AG09319 (cell line): Measurements from ENCODE around the gene PAXX.

Source experiments
- DNase-seq: peaks from one replicate; pipeline ENCODE4 v3.0.0-alpha.2; 2010; ENCODE audit warnings: low read depth; ENCODE audit errors: extremely low read depth
- TF ChIP-seq, protein P1 (sequence below): IDR thresholded peaks from 2 replicates; pipeline ENCODE4 v1.5.1; 2011; ENCODE audit warnings: low read depth, mild to moderate bottlenecking, inconsistent platforms, low read length, moderate library complexity

Gene PAXX

DNA sequence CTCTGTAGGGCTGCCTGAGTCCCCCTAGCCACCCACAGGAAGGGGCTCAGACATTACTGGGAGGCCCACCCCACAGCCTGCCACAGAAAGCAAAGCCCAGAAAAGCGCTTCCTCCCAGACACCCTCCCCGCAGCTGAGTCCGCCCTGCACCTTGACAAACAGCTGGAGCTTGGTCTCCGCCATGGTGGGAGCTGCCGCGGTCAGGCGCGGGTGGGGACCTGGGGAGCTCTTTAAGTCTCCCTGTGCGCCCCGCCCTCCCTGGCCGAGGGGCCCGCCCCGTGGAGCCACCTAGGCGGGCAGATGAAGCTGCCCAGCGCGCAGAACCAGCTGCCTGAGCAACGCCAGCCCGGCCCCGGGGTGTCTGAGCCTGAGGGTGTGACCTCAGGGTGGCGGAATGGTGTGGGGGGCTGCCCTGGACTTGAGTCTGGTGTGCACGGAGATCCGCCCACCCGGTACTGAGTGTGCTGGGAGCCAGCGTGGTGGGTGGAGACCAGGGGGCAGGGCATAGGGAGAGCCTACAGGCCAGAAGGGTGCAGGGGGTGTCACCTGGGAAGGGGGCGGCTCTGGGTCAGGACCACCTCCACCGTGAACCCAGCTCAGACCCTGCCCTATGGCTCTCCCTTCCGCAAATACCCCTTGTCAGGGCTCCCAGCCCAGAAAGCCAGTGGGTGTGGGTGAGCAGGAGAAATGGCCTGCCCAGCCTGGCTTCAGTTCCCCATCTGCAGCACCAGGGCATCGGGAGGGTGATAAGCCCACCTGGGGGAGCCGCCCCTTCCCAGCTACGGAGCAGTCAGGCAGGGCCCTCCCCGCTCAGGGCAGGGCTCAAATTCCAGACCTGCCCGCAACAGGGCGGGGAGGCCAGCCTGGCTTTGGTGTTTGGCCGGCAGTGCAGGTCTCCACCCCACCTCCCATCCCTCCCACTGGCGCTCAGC is 4.4 kb downstream of the PAXX start, which contains the start of gene CLIC3:
Gene CLIC3 (minus strand): TSS at position 208 of the 932 bp plus-strand sequence. CDS start 25 bp downstream, at position 183.
- TF ChIP-seq, protein P1, sequence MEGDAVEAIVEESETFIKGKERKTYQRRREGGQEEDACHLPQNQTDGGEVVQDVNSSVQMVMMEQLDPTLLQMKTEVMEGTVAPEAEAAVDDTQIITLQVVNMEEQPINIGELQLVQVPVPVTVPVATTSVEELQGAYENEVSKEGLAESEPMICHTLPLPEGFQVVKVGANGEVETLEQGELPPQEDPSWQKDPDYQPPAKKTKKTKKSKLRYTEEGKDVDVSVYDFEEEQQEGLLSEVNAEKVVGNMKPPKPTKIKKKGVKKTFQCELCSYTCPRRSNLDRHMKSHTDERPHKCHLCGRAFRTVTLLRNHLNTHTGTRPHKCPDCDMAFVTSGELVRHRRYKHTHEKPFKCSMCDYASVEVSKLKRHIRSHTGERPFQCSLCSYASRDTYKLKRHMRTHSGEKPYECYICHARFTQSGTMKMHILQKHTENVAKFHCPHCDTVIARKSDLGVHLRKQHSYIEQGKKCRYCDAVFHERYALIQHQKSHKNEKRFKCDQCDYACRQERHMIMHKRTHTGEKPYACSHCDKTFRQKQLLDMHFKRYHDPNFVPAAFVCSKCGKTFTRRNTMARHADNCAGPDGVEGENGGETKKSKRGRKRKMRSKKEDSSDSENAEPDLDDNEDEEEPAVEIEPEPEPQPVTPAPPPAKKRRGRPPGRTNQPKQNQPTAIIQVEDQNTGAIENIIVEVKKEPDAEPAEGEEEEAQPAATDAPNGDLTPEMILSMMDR: no peak
- DNase-seq: no peak

DNA sequence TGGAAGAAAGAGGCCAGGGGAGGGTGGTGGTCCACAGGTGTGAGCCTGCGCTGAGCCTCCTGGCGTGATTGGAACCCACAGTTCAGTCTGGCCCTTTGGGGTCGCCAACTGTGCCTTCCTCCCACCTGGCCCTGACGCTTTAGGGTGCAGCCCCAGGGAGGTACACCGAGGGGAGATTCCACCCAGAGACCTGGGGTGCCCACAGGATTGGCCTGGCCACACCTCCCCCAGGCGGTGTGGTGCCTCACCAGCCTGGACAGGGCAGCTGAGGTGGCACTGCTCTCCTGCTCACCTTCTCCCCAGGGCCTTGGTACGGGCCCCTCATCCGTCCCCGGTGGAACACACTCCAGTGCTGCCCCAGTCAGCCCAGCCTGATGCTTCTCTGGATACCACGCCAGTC is 5.1 kb downstream of the PAXX start:
- DNase-seq: no peak
- TF ChIP-seq, protein P1: no peak

DNA sequence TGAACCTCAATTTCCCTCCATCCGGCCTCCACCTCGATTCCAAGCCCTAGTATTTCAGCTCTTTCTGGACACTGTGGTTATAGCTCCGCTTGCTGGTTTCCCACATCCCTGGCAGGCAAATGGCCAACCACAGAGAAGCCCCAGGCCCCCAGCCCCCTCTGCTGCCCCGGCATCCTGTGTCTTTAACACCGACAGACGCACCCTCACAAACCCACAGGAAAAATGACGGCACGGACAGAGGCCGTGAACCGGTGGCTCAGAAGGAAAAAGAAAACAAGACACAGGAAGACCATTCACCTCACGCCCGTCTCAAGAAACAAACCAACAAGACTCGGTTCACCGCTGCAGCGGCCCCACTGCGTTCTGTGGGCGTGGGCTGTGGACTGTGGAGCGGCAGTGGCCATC is 5.6 kb downstream of the PAXX start:
- no peak for DNase-seq
- TF ChIP-seq, protein P1: no peak

DNA sequence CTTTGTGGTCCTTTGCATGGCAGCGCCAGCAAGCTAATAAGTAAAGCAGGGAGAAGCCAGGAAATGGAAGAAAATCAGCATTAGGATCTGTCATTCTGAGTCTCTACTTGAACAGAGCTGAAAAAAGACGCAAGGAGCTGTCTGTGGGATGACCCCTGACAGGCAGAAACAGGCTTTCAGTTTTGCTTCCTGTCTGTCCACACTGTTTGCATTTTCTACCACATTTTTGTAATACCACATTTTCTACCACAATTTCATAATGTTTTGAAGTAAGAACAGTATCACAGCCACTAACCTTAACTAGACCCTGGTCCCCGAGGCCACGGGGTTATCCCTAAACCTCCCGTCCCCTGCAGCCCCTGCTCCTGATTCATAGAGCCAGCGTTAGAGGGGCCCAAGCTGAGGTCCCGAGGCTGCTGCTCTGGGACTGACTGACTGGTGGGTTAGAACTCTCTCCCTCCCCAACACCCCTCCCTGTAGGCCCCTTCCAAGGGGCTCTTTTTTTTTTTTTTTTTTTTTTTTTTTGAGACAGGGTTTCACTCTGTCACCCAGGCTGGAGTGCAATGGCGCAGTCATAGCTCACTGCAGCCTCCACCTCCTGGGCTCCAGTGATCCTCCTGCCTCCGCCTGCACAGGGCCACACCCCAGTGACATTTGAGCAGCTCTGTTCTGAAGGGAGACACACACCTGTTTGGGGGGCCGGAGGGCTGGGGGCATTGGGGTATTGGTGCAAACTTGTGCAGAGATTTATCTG is 8.1 kb downstream of the PAXX start:
- TF ChIP-seq, protein P1: no peak
- no peak for DNase-seq

DNA sequence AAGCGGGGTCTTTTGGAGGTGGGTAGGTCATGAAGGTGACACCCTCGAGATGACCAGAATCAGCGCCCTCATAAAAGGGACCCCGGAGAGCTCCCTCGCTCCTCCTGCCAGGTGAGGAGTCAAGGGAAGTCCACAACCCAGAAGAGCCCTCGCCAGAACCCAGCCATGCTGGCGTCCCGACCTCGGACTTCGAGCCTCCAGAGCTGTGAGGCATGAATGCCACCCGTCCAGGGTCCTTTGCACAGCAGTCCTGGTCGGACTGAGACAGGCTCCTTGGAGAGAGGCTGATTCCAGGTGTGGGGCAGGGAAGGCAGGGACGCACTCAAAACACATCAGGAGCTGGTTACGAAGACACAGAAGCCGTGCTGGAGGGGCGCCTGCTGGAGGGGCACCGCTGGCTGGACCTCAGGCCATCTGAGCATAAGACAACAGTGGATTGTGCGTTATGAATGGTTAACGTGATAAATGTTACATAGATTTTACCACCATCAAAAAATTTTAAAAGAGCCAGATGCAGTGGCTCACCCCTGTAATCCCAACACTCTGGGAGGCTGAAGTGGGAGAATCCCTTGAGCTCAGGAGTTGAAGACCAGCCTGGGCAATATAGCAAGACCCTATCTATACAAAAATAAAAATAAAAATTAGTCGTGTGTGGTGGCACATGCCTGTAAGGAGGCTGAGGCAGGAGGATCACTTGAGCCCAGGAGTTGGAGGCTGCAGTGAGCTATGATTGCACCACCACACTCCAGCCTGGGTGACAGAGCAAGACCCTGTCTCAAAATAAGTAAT is 9.8 kb downstream of the PAXX start:
- DNase-seq: no peak
- TF ChIP-seq, protein P1: no peak

DNA sequence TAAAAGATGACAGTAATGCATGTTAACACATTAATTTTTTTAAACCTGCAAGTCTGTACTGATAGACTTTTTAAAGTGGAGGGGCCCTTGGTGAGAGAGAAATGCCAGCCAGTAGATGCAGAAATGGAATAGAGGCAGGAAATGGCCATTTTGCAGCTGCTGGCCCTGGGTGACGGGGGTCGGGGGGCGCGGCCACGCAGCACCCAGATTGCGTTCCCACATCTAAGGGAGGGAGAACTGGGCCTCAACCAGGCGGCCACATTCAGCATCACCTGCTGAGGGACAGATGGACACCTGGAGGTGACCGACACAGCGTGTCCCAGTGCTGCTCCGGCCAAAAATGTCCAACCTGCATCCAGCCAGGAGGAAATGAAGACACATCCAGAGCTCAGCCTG is 10.4 kb downstream of the PAXX start:
- DNase-seq: no peak
- TF ChIP-seq, protein P1: no peak
